HEK293 (cell line): ENCODE data around the gene RPUSD4.

Experiments
- ZFP41 ChIP-seq: fragments of 450-650 bp; formaldehyde crosslinking; IDR thresholded peaks from 2 replicates; pipeline ENCODE4 v1.5.1; 2016; ENCODE audit warnings: missing biosample characterization, missing genetic modification characterization, borderline replicate concordance
- ZNF121 ChIP-seq: fragments of 450-650 bp; formaldehyde crosslinking; IDR thresholded peaks from 2 replicates; pipeline ENCODE4 v1.5.1; 2016; ENCODE audit warnings: missing biosample characterization, missing genetic modification characterization
- ZNF24 ChIP-seq: fragments of 450-650 bp; formaldehyde crosslinking; IDR thresholded peaks from 2 replicates; pipeline ENCODE4 v1.5.1; 2016; ENCODE audit warnings: missing biosample characterization, missing genetic modification characterization
- ZNF274 ChIP-seq, 2 experiments: fragments of 200-500 bp in 1 of 2; fragments of 450-650 bp in 1 of 2; sonication (Bioruptor generic) in 1 of 2; formaldehyde crosslinking in 1 of 2; IDR thresholded peaks; 2 replicates each; pipeline versions ENCODE4 v1.5.1 to v1.6.1; 2014 to 2016; ENCODE audit warnings: borderline replicate concordance in 1 of 2, inconsistent platforms in 1 of 2, low read length in 1 of 2, missing biosample characterization in 1 of 2, missing genetic modification characterization in 1 of 2
- ZNF426 ChIP-seq: fragments of 450-650 bp; formaldehyde crosslinking; IDR thresholded peaks from 2 replicates; pipeline ENCODE4 v1.5.1; 2017; ENCODE audit warnings: missing biosample characterization, missing genetic modification characterization, mild to moderate bottlenecking, inconsistent platforms, moderate library complexity
- ZNF521 ChIP-seq: fragments of 450-650 bp; formaldehyde crosslinking; IDR thresholded peaks from 2 replicates; pipeline ENCODE4 v1.5.1; 2017; ENCODE audit warnings: missing biosample characterization, mild to moderate bottlenecking, missing genetic modification characterization
- TF ChIP-seq, protein P1 (sequence below): fragments of 450-650 bp; formaldehyde crosslinking; IDR thresholded peaks from 2 replicates; pipeline ENCODE4 v1.5.1; 2016; ENCODE audit warnings: missing biosample characterization, missing genetic modification characterization

DNA sequence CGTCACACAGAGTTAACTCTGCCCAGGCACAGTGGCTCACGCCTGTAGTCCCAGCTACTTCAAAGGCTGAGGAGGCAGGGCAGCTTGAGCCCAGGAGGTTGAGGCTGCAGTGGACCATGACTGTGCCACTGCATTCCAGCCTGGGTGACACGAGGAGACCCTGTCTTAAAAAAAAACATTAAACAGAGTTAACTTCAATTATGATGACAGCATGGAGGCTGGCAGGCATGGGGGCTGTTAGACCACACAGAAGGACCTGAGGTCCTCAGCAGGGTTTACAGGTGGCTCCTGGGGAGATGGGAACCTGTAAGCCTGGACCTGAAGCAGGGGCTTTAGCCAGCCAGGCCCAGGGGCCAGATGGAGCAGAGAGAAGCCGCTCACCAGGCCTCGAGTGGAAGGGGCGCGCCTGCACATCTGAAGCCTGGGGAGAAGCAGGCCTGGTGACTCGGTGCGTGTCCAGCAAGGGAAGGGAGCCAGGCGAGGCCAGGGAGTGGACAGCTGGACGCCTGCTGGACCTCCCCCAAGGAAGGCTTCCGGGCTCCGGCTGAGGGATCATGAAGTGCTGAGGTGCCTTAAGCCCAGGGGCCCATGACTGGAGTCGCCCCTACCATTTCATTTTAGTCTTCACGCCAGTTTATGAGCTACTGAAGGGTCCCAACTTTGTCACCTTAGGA is 25.3 kb downstream of the RPUSD4 start:
- no peak for TF ChIP-seq ZFP41 (tag by site-specific recombination)
- TF ChIP-seq, protein P1, sequence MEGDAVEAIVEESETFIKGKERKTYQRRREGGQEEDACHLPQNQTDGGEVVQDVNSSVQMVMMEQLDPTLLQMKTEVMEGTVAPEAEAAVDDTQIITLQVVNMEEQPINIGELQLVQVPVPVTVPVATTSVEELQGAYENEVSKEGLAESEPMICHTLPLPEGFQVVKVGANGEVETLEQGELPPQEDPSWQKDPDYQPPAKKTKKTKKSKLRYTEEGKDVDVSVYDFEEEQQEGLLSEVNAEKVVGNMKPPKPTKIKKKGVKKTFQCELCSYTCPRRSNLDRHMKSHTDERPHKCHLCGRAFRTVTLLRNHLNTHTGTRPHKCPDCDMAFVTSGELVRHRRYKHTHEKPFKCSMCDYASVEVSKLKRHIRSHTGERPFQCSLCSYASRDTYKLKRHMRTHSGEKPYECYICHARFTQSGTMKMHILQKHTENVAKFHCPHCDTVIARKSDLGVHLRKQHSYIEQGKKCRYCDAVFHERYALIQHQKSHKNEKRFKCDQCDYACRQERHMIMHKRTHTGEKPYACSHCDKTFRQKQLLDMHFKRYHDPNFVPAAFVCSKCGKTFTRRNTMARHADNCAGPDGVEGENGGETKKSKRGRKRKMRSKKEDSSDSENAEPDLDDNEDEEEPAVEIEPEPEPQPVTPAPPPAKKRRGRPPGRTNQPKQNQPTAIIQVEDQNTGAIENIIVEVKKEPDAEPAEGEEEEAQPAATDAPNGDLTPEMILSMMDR (tag by site-specific recombination), result no peak
- no peak for TF ChIP-seq ZNF426 (tag by site-specific recombination)
- TF ChIP-seq ZNF521 (tag by site-specific recombination), result no peak
- no peak for TF ChIP-seq ZNF274 (IDR thresholded peaks at IDR 0.05; ENCODE audit: low read length)
- TF ChIP-seq ZNF274 (tag by site-specific recombination; IDR thresholded peaks at IDR 0.05; ENCODE audit: borderline replicate concordance), result no peak
- no peak for TF ChIP-seq ZNF24 (tag by site-specific recombination)
- no peak for TF ChIP-seq ZNF121 (tag by site-specific recombination)
